ENCODE measurements around the gene P3H2.
"Not testable (repeated sequence)": the region's sequence is repeated elsewhere in the genome, so short reads cannot be mapped to it uniquely, and the experiment has no call there.

Gene P3H2

GRCh38 chr3:190079173-190079572, 41.5 kb downstream of the P3H2 start:
- not testable (repeated sequence) for DNase-seq

GRCh38 chr3:190077395-190078045, 43.2 kb downstream of the P3H2 start:
- DNase-seq = no peak

DNA sequence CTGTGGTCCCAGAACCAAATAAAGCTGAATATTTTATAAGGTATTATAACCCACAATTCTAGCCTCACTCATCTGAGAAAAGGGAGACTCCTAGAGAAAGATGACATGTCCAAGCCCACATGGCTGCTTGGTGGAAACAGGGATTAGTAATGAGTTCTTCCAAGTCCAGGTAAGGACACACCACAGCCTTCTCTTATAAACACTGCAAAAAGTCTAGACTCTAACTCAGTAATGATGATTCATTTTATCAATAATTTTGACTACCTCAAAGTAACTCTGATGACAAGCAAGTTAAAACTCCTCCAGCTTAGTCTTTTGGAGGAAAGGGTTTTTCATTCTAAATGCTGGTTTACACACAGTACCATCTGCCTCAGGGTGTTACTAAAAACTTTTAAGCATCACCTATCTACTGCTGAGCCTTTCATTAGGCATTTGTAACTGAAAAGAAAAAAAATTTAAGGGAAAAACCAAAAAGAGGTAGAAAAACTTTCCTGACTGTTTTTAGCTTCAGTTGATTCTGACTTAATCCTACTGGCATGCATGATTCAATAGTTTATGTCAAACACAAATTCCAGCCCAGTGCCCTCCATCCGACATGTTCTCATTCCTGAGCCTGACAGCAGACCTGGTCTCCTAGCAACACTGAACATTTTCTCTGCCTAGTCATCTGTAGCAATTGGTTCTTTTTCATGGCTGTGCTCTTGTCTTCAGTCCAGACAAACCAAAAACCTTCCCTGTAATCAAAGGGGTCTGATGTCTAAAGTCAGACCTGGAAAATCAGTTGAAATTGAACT, 43.9 kb downstream of the P3H2 start:
- DNase-seq = no peak

DNA sequence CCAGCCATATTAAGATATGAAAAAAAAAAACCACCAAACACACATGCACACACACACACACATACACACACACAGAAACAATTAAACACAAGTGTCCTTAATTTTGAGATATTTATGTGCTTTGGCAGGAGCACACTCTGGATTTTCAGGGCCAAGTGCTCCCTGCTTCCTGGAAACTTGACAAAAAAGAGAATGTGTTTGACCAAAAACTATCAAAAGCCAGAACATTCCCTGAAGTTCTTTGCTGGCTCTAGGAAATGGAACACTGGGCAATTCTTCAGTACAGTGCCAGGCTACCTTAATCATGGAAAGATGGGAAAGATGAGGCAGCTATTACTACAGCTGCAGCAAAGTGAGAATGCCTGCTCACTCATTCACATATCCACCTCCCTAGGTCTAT, 44.6 kb downstream of the P3H2 start:
- no peak for DNase-seq

DNA sequence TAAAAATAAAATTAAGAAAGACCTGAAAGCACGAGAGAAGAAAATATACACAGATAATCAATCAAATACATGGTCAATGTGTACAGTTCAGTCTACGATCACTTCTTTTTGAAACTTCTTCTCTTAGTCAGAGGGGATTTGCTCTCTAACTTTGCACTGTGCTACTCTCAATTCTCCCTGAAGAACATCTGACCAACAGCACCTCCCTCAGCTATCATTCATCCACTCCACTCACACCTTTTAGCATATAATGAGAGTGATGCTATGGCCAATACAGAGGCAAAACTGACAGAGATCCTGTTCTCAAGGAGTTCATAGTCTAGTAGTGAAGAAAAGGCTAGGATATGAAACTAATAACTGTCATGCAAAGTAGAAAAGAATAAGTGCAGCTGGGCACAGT, 45.9 kb downstream of the P3H2 start:
- DNase-seq = no peak

GRCh38 chr3:190073264-190074008, 47.3 kb downstream of the P3H2 start:
- DNase-seq = no peak

DNA sequence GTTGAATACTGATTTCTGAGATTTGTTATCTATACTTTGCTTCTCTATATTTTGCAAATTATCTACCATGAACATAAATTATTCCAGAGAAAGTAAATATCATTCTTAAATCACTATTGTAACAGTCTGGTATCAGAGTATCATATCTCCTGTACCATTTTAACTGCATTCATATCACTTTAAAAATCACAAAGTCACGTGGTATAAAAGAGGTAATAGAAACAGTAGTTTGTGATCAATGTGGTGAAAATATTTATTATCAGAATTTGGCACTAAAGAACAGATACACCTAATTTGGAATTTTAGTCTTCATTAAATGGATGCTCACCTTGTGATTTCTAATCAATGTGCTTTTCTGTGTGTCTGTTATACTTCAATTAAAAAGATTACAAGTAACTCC, 47.8 kb downstream of the P3H2 start:
- DNase-seq = no peak

GRCh38 chr3:190071921-190072320, 48.8 kb downstream of the P3H2 start:
- DNase-seq = not testable (repeated sequence)

DNA sequence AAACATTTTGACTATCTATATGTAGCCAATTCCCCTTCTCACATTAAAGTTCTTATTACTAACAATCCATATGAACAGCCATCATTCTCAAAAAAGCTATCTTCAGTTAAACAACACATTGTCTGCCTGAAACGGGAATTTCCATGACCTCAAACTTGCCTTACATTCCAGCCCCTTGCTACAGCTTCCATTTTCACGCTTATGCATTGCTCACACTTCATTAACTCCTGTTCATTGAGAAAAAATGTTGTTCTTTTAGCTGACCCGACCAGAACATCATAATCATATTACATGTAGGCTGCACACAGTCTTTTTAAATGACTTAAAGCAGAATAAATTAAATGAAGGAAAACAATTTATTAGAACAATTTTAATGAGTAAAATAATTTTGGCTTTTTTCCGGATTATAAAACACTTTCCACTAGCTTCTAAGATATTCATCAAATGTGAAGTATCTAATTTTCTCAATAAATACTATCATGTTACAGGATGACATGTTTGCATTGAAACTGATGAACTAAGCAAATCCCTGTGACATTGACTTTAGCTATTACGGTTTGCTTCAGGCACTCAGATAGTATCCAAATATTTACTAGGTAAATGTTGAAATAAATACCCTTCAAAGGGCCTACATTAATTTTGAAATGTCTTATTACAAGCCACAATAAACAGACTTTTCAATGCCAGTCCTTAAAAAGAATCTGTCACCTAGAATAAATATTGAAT, 49.9 kb downstream of the P3H2 start:
- no peak for DNase-seq

DNA sequence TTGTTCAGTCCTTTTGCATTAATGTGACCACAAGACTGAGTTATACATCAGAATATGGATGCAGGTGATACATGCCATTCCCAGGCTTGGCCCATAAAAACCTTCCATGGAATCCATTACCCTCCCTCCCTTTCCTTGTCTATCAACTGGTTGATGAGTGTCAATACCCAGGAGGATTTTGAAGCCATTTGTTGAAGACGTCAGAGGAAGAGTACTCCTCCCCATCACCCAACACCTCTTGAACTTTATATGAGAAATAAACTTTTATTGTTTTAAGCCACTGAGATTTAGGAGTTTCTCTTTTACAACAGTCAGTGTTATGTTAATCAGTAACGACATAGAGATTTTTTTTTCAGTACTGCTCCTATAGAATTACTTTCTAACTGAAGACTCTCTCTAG, 55.5 kb downstream of the P3H2 start:
- DNase-seq = no peak

GRCh38 chr3:190064659-190065058, 56.0 kb downstream of the P3H2 start:
- no peak for DNase-seq

- DNase-seq = no peak
Measured at GRCh38 chr3:190064112-190064511, 56.6 kb downstream of the P3H2 start.

DNA sequence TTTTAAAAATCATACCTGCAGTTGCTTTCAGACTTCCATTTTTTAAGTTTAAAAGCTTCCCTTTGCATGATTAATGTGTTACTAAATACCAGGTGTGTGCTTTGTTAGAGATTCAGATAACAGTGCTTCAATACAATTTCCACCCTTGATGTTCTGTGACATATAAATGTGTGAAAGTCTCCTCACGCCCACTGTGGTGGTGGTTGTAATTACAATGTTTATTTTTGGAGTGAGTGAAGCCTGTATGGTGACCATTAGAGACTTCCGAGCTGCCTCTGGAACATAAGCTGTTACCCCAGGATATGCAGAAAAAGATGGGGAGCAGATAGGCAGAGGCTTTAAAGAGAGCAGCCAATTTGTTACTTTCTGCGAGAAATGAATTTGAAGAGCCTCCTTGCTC, 57.2 kb downstream of the P3H2 start:
- no peak for DNase-seq

DNA sequence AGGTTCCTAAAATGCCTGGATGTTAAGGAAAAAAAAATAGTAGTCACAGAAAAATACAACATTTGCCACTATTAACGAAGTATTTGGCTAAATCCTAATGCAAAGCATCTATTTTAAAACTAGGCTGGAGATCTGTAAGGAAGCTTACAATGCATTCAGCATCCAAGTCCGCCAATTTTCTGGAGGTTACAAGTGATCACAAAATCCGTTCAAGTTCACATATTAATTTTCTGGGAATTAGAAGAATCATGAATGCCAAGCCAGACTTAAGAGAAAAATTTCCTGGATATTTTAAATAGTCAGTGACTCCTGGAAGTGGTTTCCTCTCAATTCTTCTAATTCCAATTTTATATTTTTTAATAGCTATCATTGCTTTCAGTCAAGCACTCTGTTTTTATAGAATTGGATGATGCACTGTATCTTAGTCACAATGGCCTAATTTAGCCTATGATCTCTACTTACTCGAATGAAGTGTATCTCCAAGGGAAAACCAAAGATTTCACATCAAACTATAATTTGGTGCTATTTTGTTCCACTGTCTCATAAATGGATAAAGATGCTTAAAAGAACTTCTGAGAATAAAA, 60.4 kb downstream of the P3H2 start:
- no peak for DNase-seq

DNA sequence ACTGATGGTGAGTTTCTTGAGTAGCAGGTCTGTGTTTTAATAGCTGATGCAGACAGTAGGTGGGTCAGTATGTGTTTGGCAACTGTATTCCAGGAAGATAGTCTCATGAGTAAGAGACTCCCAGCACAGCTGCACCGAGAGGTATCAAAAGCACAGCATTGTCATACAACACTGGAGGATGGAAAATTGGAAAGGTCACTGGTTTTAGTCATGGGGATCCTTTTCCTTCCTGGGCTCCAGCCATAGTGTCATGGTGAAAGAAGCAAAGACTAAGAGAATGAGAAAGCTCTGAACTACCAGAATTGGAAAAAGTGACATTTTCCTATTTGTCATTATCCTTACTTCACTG, 61.5 kb downstream of the P3H2 start:
- no peak for DNase-seq

- DNase-seq = no peak
Measured at GRCh38 chr3:190058521-190059241, 62.0 kb downstream of the P3H2 start.

- no peak for DNase-seq
Measured at GRCh38 chr3:190056742-190057141, 64.0 kb downstream of the P3H2 start.

- DNase-seq = no peak
Measured at GRCh38 chr3:190055773-190056172, 64.9 kb downstream of the P3H2 start.

GRCh38 chr3:190053919-190054672, 66.6 kb downstream of the P3H2 start:
- DNase-seq = no peak

DNA sequence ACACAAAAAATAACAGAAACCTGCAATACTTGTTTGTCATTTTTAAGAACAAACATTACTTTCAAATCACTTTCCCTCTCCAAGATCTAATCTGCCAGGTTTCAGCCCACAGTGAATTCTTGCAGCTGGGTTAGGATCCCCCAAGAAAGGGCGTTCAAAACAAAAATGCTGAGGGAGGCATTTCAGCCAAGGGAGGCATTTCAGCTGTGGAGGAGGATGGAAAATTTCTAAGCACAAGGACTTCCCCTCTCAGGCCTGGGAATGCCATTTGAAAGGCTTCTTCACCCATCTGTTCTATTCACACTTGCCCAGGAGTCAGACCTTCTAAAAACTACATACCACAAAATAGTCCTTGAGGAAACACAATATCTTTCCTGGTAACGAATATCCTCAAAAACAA, 69.1 kb downstream of the P3H2 start:
- DNase-seq = no peak

DNA sequence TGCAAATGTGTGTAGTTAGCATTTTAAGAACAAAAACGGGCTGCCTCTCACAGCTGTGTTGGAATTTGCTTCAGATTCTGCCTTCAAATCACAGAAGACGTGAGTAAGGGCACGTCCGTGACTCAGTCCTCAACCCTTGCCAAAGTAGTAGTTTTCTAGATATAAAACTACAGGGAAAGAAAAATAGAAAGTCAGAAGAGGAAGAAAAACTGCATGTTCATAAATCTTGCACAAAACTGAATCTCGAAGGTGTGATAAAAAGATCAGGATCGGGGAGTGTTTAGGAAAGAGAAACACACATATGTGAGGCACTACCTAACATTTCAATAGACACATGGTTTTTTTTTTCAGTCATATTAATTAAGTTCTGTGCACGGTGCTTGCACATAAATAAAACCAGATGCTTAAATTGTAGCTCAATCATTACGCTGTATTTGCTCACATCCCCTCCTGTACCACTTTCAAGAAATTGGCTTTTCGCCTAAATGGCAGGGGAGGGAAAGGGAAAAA, 71.7 kb downstream of the P3H2 start:
- no peak for DNase-seq

Data from NCI-H2107 (cell line).